ENCODE data around the gene ANAPC10.
"Not testable (repeated sequence)": the region's sequence is repeated elsewhere in the genome, so short reads cannot be mapped to it uniquely, and the experiment has no call there.

The ANAPC10 gene

DNA sequence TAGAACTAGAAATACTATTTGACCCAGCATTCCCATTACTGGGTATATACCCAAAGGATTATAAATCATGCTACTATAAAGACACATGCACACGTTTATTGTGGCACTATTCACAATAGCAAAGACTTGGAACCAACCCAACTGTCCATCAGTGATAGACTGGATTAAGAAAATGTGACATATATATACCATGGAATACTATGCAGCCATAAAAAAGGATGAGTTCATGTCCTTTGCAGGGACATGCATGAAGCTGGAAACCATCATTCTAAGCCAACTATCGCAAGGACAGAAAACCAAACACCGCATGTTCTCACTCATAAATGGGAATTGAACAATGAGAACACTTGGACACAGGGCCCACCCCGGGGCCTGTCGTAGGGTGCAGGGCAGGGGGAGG, 97.3 kb downstream of the ANAPC10 start:
- not testable (repeated sequence) for DNase-seq

DNA sequence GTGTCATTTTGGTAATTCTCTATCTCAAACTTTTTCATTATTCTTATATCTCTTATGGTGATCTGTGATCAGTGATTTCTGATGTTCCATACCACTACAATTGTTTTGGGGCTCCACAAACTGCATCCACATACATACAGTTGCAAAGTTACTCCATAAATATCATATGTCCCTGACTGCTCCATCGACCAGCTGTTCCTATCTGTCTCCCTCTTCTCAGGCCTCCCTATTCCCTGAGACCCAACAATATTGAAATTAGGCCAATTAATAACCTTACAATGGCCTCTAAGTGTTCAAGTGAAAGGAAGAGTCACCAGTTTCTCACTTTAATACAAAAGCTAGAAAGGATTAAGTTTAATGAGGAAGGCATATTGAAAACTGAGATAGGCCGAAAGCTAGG, 108.7 kb downstream of the ANAPC10 start:
- no peak for DNase-seq

DNA sequence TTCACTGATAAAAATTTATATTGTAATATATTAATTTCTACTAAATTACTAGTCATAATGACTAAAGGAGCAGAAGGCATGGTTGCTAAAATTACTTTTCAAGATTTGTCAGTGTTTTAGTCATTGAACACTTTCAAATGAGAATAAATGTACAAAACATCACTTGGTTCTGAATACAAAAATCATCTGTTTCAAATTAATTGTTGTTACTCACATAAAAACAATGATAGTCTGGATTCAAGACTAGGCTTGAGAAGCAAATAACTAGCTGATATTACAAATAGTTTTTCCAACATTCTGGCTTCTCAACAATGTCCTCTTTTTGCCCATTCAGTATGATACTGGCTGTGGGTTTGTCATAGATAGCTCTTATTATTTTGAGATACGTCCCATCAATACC, 112.5 kb downstream of the ANAPC10 start:
- DNase-seq: no peak

GRCh38 chr4:144985014-144985413, 113.0 kb downstream of the ANAPC10 start:
- no peak for DNase-seq

DNA sequence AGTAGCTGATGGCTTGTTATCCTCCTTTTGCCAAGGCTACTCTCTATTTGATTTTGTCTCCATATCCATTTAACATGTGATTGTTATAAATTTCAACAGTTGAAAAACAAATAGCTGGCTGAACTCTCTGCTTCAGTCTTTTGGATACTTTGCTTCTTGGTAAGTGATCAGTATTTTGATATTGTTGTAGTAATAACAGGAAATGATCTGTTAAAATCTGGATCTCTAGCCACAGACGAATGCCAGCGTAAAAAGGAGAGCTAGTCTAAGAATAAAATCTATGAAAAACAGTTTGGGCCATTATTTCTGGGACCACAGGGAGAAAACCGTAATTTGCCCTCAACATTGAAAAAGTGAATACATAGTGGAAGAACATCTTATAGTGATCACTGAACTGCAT, 113.8 kb downstream of the ANAPC10 start:
- DNase-seq: no peak

GRCh38 chr4:144975718-144976117, 122.3 kb downstream of the ANAPC10 start:
- no peak for DNase-seq

- no peak for DNase-seq
These were observed 127.4 kb downstream of the ANAPC10 start for GRCh38 chr4:144970597-144970996.

GRCh38 chr4:144969821-144970220, 128.2 kb downstream of the ANAPC10 start:
- DNase-seq: no peak

GRCh38 chr4:144968606-144969005, 129.4 kb downstream of the ANAPC10 start:
- DNase-seq: no peak

GRCh38 chr4:144967161-144967560, 130.8 kb downstream of the ANAPC10 start:
- no peak for DNase-seq

GRCh38 chr4:144962300-144962699, 135.7 kb downstream of the ANAPC10 start:
- no peak for DNase-seq

DNA sequence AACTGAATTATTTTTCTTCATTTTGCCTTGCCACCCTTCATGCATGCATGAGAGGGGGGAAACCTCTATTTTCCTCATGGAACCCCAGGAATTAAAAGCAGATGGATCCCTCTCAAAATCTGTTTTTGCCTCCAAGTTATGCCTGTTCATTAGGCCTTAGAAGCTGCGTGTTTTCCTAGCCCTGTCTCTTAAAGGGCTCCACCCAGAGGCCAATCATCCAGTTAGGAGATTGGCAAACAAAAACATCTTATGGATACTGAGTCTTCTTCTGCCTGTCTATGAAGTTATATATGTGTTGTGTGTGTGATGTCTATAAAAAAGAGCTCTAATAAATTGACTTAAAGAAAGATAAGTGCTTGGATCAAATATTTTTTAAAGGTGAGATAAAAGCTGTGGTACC, 142.9 kb downstream of the ANAPC10 start:
- DNase-seq: no peak

DNA sequence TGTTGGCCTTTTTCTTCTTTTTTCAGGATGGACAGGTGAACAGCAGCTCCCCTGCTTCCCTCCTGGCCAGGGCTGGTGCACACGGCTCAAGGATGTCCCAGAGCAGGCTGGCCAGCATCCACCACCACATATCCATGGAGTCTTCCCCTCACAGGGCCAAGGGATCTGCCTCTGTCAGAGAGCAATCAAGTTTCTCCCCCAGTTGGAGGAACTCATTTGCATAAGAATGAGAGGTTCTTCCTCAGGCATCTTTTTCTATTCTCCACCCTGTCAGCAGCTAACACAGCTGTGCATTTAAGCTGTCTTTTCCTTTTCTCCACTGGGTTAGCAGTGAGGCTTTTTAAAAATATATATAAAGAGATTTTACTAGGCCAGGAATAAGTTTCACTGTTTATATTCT, 143.8 kb downstream of the ANAPC10 start:
- DNase-seq: no peak

- no peak for DNase-seq
These were observed 149.6 kb downstream of the ANAPC10 start for GRCh38 chr4:144948421-144948820.

DNA sequence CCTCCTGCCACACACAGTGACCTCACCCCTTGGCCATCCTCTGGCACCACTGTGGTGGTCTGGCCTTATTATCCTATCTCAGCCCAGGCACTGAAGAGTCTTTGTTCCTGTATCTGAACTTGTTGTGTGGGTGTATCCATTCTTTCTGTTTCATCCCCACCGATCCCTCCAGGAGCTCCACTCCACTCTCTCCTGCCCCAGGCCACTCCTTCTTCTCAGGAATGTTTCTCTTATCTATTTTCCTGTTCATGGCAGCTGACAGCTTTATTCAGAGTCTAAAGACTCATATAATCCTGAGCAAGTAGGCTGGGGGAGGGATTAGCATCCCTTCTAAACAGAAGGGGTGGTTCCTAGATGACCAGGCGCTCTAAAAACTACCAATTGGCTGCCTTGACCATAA, 150.0 kb downstream of the ANAPC10 start:
- DNase-seq: no peak

Data from stimulated activated CD4-positive, alpha-beta T cell treated with anti-CD3 and anti-CD28 coated beads, Interleukin-4, amount 100 ng/mL, for 24 hours (primary cell).